Mammary epithelial cell (primary cell): Measurements from ENCODE around the gene TMEM108.

Experiments used
- CTCF ChIP-seq, 2 donors: IDR thresholded peaks in 1 of 2; conservative IDR thresholded peaks in 1 of 2; 2 replicates each; pipeline ENCODE4 v1.5.1; 2011 to 2012; ENCODE audit warnings: inconsistent platforms in 2 of 2, low read length in 2 of 2, mild to moderate bottlenecking in 2 of 2, control low read depth in 1 of 2, low read depth in 1 of 2; ENCODE audit not compliant: insufficient read depth in 1 of 2; ENCODE audit errors: extremely low read depth in 1 of 2
- EZH2 ChIP-seq: IDR thresholded peaks from 2 replicates; pipeline ENCODE4 v1.6.1; 2012; ENCODE audit warnings: low read length, inconsistent platforms, borderline replicate concordance

- TF ChIP-seq CTCF (conservative IDR thresholded peaks at IDR 0.05 in 1 of 2, IDR thresholded peaks at IDR 0.05 in 1 of 2; ENCODE audit: extremely low read depth in 1 of 2, insufficient read depth in 1 of 2, low read depth in 1 of 2, low read length in 2 of 2) (no peak), EZH2 (no peak)
Observed at GRCh38 chr3:133393204-133393603, 355.0 kb downstream of the TMEM108 start.
